Iris pigment epithelial cell (primary cell): Measurements from ENCODE around the gene RCOR1.

Experiments
- DNase-seq: peaks from one replicate; pipeline ENCODE4 v3.0.0-alpha.2; 2011; ENCODE audit warnings: low read depth

Gene RCOR1

GRCh38 chr14:102726191-102726949 lies 133.9 kb downstream of the RCOR1 start:
- no peak for DNase-seq

GRCh38 chr14:102727336-102728095 lies 135.1 kb downstream of the RCOR1 start:
- DNase-seq = no peak

- no peak for DNase-seq
Measured at GRCh38 chr14:102728501-102728900, 136.1 kb downstream of the RCOR1 start.

- DNase-seq = no peak
Measured at GRCh38 chr14:102729268-102729667, 136.8 kb downstream of the RCOR1 start.

- DNase-seq = no peak
Measured at GRCh38 chr14:102729825-102730224, 137.4 kb downstream of the RCOR1 start.

- DNase-seq = no peak
Measured at GRCh38 chr14:102731101-102731870, 138.8 kb downstream of the RCOR1 start.

GRCh38 chr14:102731871-102732800 lies 139.7 kb downstream of the RCOR1 start:
- no peak for DNase-seq

GRCh38 chr14:102732924-102733323 lies 140.5 kb downstream of the RCOR1 start:
- DNase-seq = no peak

- no peak for DNase-seq
Measured at GRCh38 chr14:102733326-102733725, 140.9 kb downstream of the RCOR1 start.

- no peak for DNase-seq
Measured at GRCh38 chr14:102734436-102734835, 142.0 kb downstream of the RCOR1 start.

- no peak for DNase-seq
Measured at GRCh38 chr14:102736956-102737355, 144.5 kb downstream of the RCOR1 start.

- DNase-seq = no peak
Measured at GRCh38 chr14:102737402-102738372, 145.2 kb downstream of the RCOR1 start.

- DNase-seq = no peak
Measured at GRCh38 chr14:102738373-102739189, 146.1 kb downstream of the RCOR1 start.

GRCh38 chr14:102739190-102739469 lies 146.7 kb downstream of the RCOR1 start:
- no peak for DNase-seq

- no peak for DNase-seq
Measured at GRCh38 chr14:102746634-102747438, 154.4 kb downstream of the RCOR1 start.

GRCh38 chr14:102748806-102749205 lies 156.4 kb downstream of the RCOR1 start:
- DNase-seq = no peak

- DNase-seq = no peak
Measured at GRCh38 chr14:102749393-102750305, 157.2 kb downstream of the RCOR1 start.

- DNase-seq = no peak
Measured at GRCh38 chr14:102750376-102750775, 157.9 kb downstream of the RCOR1 start.
